ENCODE measurements around the gene SYT13. TPM values are rescaled to one million over a fixed set of nuclear protein-coding genes. Genes with fewer than 3 reads are reported as not detected.
"Not testable (repeated sequence)": the region's sequence is repeated elsewhere in the genome, so short reads cannot be mapped to it uniquely, and the experiment has no call there.

The SYT13 gene
- total and polyA plus RNA-seq, 11 donors, result 0.61 to 7.5 (median 3.2) TPM

DNA sequence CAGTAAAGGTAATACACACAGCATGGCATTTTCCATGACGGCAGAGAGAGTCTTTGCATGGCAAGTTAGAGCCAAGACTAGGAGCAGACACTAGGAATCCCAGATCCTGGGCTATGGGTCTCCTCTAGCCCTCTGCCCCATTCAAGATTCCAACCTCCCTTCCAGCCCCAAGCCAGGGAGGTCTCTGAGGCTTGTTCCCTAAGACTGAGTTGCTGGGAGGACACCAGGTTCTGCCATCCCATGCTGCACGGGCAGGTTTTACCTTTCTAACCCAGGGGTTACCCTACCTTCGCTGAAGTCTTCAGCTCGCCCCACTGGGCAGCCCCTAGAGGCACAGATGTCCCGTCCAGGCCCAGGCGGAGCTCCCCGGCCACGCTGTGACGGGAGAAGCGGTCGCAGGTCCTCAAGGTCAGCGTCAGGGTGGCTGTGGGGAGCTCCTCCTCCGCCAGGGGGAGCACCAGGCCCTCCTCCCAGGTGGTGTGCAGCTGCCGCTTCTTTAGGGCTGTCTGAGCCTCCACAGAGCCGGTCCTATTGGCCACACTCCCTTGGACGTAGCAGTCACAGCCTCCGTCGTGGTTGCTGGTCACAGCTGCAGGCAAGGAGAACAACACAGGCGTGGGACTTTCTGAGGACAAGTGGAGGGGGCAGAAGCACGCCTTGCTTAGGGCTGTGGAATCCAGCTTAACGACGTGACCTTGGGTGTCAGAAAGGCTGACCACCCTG is 33.8 kb downstream of the SYT13 start:
- Histone ChIP-seq H3K36me3 (no peaks in the 10 kb centered on the region), H3K9me3 (no peaks in the 10 kb centered on the region), H3K4me1 (peaks cover 0 to 3% (median 0%) of the 10 kb centered on the region in 12 donors), H3K4me3 (peak overlapping the region in 4 of 12 donors; percentile 1 to 15 (median 8)), H3K27ac (no peak overlapping the region), H3K27me3 (peaks cover 0 to 14% (median 0%) of the 10 kb centered on the region in 9 donors)
- ATAC-seq (peak; percentile 58 to 94 (median 82)), DNase-seq (peak; percentile 35 to 71 (median 68))
- 38 to 71% (median 51%) methylated on average over 5 to 22 of the region's 22 CpGs for WGBS, 4 donors
- TF ChIP-seq POLR2A (IDR thresholded peaks at IDR 0.05), result no peak
- TF ChIP-seq, protein P1, sequence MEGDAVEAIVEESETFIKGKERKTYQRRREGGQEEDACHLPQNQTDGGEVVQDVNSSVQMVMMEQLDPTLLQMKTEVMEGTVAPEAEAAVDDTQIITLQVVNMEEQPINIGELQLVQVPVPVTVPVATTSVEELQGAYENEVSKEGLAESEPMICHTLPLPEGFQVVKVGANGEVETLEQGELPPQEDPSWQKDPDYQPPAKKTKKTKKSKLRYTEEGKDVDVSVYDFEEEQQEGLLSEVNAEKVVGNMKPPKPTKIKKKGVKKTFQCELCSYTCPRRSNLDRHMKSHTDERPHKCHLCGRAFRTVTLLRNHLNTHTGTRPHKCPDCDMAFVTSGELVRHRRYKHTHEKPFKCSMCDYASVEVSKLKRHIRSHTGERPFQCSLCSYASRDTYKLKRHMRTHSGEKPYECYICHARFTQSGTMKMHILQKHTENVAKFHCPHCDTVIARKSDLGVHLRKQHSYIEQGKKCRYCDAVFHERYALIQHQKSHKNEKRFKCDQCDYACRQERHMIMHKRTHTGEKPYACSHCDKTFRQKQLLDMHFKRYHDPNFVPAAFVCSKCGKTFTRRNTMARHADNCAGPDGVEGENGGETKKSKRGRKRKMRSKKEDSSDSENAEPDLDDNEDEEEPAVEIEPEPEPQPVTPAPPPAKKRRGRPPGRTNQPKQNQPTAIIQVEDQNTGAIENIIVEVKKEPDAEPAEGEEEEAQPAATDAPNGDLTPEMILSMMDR (IDR thresholded peaks at IDR 0.05), result peak; percentile 46 to 73 (median 60)
- intact Hi-C loops (cut with DNase I), result loop anchor here in 2 of 10 donors (5.0 kb wide), 3 partner anchors 75 to 140 kb away; no protein-coding TSS in a partner anchor

DNA sequence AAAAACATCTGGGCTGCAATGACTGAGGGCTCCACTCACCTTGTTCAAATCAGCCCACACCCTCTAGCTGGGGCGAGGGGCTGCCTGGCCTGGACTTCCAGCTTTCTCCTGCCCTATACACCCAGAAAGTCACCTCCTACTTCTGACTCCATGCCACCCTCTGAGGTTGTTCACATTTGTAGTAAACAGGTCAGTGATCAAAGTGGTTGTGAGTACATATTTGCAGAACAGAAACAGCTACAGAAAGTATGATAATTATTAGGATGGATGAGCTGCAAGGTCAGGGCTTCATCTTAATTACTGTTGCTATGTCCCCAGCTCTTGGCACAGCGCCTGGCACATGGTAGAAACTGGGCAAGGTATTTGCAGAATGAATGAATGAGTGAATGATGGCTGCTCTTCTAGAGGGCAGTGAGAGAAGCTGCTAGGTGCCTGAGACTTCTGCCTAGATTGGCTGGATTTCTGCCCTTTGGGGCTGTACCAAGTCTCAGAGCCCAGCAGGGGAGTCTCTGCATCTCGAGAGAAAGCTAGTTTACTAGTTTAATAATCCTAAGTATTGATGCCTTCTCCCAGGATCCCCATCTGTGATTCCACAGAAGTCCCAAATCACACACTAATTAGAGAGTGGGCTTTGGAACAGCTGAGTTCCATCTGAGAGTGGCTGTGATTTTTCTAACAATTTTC is 36.0 kb downstream of the SYT13 start:
- no peaks in the 10 kb centered on the region for H3K9me3 ChIP-seq
- no peak overlapping the region for H3K27ac ChIP-seq
- no peak overlapping the region for H3K4me3 ChIP-seq
- peaks cover 0 to 8% (median 1%) of the 10 kb centered on the region in 12 donors for H3K4me1 ChIP-seq
- ATAC-seq (no peak), DNase-seq (no peak)
- 63 to 79% (median 68%) methylated on average over 3 of the region's 3 CpGs for WGBS, 4 donors
- peaks cover 0 to 14% (median 0%) of the 10 kb centered on the region in 9 donors for H3K27me3 ChIP-seq
- no peaks in the 10 kb centered on the region for H3K36me3 ChIP-seq
- TF ChIP-seq POLR2A (IDR thresholded peaks at IDR 0.05), result no peak
- TF ChIP-seq, protein P1 (IDR thresholded peaks at IDR 0.05), result no peak
- intact Hi-C loops (cut with DNase I), result loop anchor here in 2 of 10 donors (5.0 kb wide), 3 partner anchors 77 to 138 kb away; no protein-coding TSS in a partner anchor

- 90 to 100% (median 97%) methylated on average over 1 of the region's 1 CpG for WGBS, 4 donors
- ATAC-seq; intact Hi-C loops (cut with DNase I); H3K27ac ChIP-seq; H3K4me1 ChIP-seq; H3K9me3 ChIP-seq; H3K36me3 ChIP-seq; DNase-seq; H3K4me3 ChIP-seq: not testable (repeated sequence)
- H3K27me3 ChIP-seq, result peaks cover 0 to 11% (median 0%) of the 10 kb centered on the region in 9 donors
These were observed 36.8 kb downstream of the SYT13 start for GRCh38 chr11:45249372-45249771.

GRCh38 chr11:45248501-45249011 is 37.6 kb downstream of the SYT13 start:
- no peak for TF ChIP-seq POLR2A (IDR thresholded peaks at IDR 0.05)
- TF ChIP-seq, protein P1 (IDR thresholded peaks at IDR 0.05), result no peak
- peaks cover 0 to 8% (median 1%) of the 10 kb centered on the region in 12 donors for H3K4me1 ChIP-seq
- peaks cover 0 to 9% (median 0%) of the 10 kb centered on the region in 9 donors for H3K27me3 ChIP-seq
- H3K4me3 ChIP-seq, result no peak overlapping the region
- H3K9me3 ChIP-seq, result no peaks in the 10 kb centered on the region
- H3K27ac ChIP-seq, result no peak overlapping the region
- intact Hi-C loops (cut with DNase I), result no loop called here
- DNase-seq (no peak), ATAC-seq (no peak)
- no peaks in the 10 kb centered on the region for H3K36me3 ChIP-seq
- 83 to 94% (median 91%) methylated on average over 1 to 2 of the region's 2 CpGs for WGBS, 4 donors
